ENCODE results near the gene ZNF649.

Gene ZNF649

GRCh38 chr19:51927859-51928258, 23.0 kb upstream of the ZNF649 start:
- ChIA-PET CTCF (no interaction called here), POLR2A (no interaction called here)
- TF ChIP-seq CTCF (IDR thresholded peaks at IDR 0.05; ENCODE audit: insufficient read depth, low read length, missing control alignments) = no peak
- DNase-seq (ENCODE audit: low read depth, low spot score) = no peak
- H3K4me3 ChIP-seq (ENCODE audit: low read depth, low read length) = peak overlapping the region; percentile 91

- ChIA-PET CTCF (no interaction called here), POLR2A (no interaction called here)
- TF ChIP-seq CTCF (IDR thresholded peaks at IDR 0.05; ENCODE audit: insufficient read depth, low read length, missing control alignments) = peak; percentile 2
- peak; percentile 70 for DNase-seq (ENCODE audit: low read depth, low spot score)
- peak within 1 kb of the TSS; percentile 91 for H3K4me3 ChIP-seq (ENCODE audit: low read depth, low read length)
These were observed 22.2 kb upstream of the ZNF649 start, which contains the start of gene ZNF613 for GRCh38 chr19:51926784-51927741. Gene ZNF613 (plus strand): TSS chr19:51927472. CDS start chr19:51936221, 8,749 bp downstream.

- POLR2A ChIA-PET = no interaction called here
- H3K4me3 ChIP-seq (ENCODE audit: low read depth, low read length) = peak overlapping the region; percentile 91
- TF ChIP-seq CTCF (IDR thresholded peaks at IDR 0.05; ENCODE audit: insufficient read depth, low read length, missing control alignments) = no peak
- no peak for DNase-seq (ENCODE audit: low read depth, low spot score)
- CTCF ChIA-PET = no interaction called here
These were observed 21.6 kb upstream of the ZNF649 start for GRCh38 chr19:51926426-51926783.

- ChIA-PET POLR2A (no interaction called here), CTCF (no interaction called here)
- TF ChIP-seq CTCF (IDR thresholded peaks at IDR 0.05; ENCODE audit: insufficient read depth, low read length, missing control alignments) = no peak
- no peak overlapping the region for H3K4me3 ChIP-seq (ENCODE audit: low read depth, low read length)
- DNase-seq (ENCODE audit: low read depth, low spot score) = no peak
These were observed 17.1 kb upstream of the ZNF649 start for GRCh38 chr19:51921949-51922348.

GRCh38 chr19:51919606-51920005, 14.8 kb upstream of the ZNF649 start:
- no peak for DNase-seq (ENCODE audit: low read depth, low spot score)
- H3K4me3 ChIP-seq (ENCODE audit: low read depth, low read length) = no peak overlapping the region
- POLR2A ChIA-PET = no interaction called here
- TF ChIP-seq CTCF (IDR thresholded peaks at IDR 0.05; ENCODE audit: insufficient read depth, low read length, missing control alignments) = no peak
- CTCF ChIA-PET = no interaction called here

- POLR2A ChIA-PET = no interaction called here
- CTCF ChIA-PET = no interaction called here
- no peak for DNase-seq (ENCODE audit: low read depth, low spot score)
- no peak overlapping the region for H3K4me3 ChIP-seq (ENCODE audit: low read depth, low read length)
- TF ChIP-seq CTCF (IDR thresholded peaks at IDR 0.05; ENCODE audit: insufficient read depth, low read length, missing control alignments) = no peak
These were observed 11.3 kb upstream of the ZNF649 start for GRCh38 chr19:51916167-51916566.

Measured in AG04449 (cell line).